Endometrium (tissue), 2 donors: Measurements from ENCODE around the gene IL13RA1.
"Not testable (repeated sequence)": the region's sequence is repeated elsewhere in the genome, so short reads cannot be mapped to it uniquely, and the experiment has no call there.

Source experiments
- FAIRE-seq: peaks from 2 replicates; lab custom pipeline; 2012; peaks lifted over from hg19 to GRCh38; lab: Jason Lieb, UNC
- donor health status: control.
- donor health status: control.

Gene IL13RA1

GRCh38 chrX:118726887-118727685 lies at the start of gene IL13RA1:
Gene IL13RA1 (plus strand): TSS chrX:118727606. CDS start chrX:118727639, 33 bp downstream.
- FAIRE-seq = no peak

- FAIRE-seq = no peak
Measured at GRCh38 chrX:118679290-118679689, 48.1 kb upstream of the IL13RA1 start.

GRCh38 chrX:118682258-118683014 lies 45.0 kb upstream of the IL13RA1 start:
- no peak for FAIRE-seq

- no peak for FAIRE-seq
Measured at GRCh38 chrX:118685393-118685792, 42.0 kb upstream of the IL13RA1 start.

GRCh38 chrX:118688935-118689334 lies 38.5 kb upstream of the IL13RA1 start:
- FAIRE-seq = no peak

- FAIRE-seq = no peak
Measured at GRCh38 chrX:118693843-118694242, 33.6 kb upstream of the IL13RA1 start.

GRCh38 chrX:118694638-118695037 lies 32.8 kb upstream of the IL13RA1 start:
- FAIRE-seq = no peak

- no peak for FAIRE-seq
Measured at GRCh38 chrX:118698516-118699170, 28.8 kb upstream of the IL13RA1 start.

- FAIRE-seq = no peak
Measured at GRCh38 chrX:118702741-118703140, 24.7 kb upstream of the IL13RA1 start.

GRCh38 chrX:118706681-118707080 lies 20.7 kb upstream of the IL13RA1 start:
- no peak for FAIRE-seq

- FAIRE-seq = no peak
Measured at GRCh38 chrX:118714521-118714920, 12.9 kb upstream of the IL13RA1 start.

GRCh38 chrX:118715917-118716316 lies 11.5 kb upstream of the IL13RA1 start:
- not testable (repeated sequence) for FAIRE-seq

GRCh38 chrX:118716833-118717232 lies 10.6 kb upstream of the IL13RA1 start:
- not testable (repeated sequence) for FAIRE-seq

- FAIRE-seq = no peak
Measured at GRCh38 chrX:118717678-118718391, 9.6 kb upstream of the IL13RA1 start.

- no peak for FAIRE-seq
Measured at GRCh38 chrX:118718737-118719136, 8.7 kb upstream of the IL13RA1 start.

GRCh38 chrX:118720058-118720707 lies 7.2 kb upstream of the IL13RA1 start:
- no peak for FAIRE-seq

- FAIRE-seq = no peak
Measured at GRCh38 chrX:118723376-118723775, 4.0 kb upstream of the IL13RA1 start.

- FAIRE-seq = no peak
Measured at GRCh38 chrX:118724365-118724764, 3.0 kb upstream of the IL13RA1 start.

GRCh38 chrX:118724775-118725174 lies 2.6 kb upstream of the IL13RA1 start:
- FAIRE-seq = no peak

GRCh38 chrX:118726396-118726795 lies 1.0 kb upstream of the IL13RA1 start:
- FAIRE-seq = no peak

GRCh38 chrX:118727686-118728339 lies 407 bp downstream of the IL13RA1 start:
- FAIRE-seq = no peak
